H1 (cell line): ENCODE results near the gene C22orf23. TPM values are rescaled to one million over a fixed set of nuclear protein-coding genes. Genes with fewer than 3 reads are reported as not detected.

Experiments used
- CTCF ChIA-PET: fragments of 300-600 bp; sonication (Branson Sonifier 250); formaldehyde crosslinking; loops from one replicate; lab custom pipeline; 2021; ENCODE audit not compliant: partially characterized antibody; lab: Charles Lee
- POLR2A ChIA-PET: fragments of 300-600 bp; sonication (Branson Sonifier 250); formaldehyde crosslinking; loops from one replicate; lab custom pipeline; 2021; ENCODE audit warnings: inconsistent platforms; ENCODE audit not compliant: partially characterized antibody; lab: Charles Lee
- DNase-seq, 2 experiments: peaks; one replicate each; pipeline versions ENCODE4 v3.0.0 to v3.0.0-alpha.2; 2010 to 2022; ENCODE audit warnings: low spot score in 2 of 2, low read depth in 1 of 2, mixed read lengths in 1 of 2
- FAIRE-seq: peaks from 2 replicates; lab custom pipeline; 2011; peaks lifted over from hg19 to GRCh38; lab: Jason Lieb, UNC
- H2AFZ ChIP-seq: 2 replicates; pipeline ENCODE4 v1.8.1; 2012; ENCODE audit warnings: low read length, inconsistent platforms
- H2AK5ac ChIP-seq: 2 replicates; pipeline ENCODE4 v1.6.1; 2013; ENCODE audit warnings: low read depth, low read length
- H2BK120ac ChIP-seq: replicated peaks from 2 replicates; pipeline ENCODE3; 2013; ENCODE audit warnings: low read depth, low read length, inconsistent platforms
- H2BK12ac ChIP-seq: 2 replicates; pipeline ENCODE4 v1.6.1; 2013; ENCODE audit warnings: low read depth, low read length
- H2BK15ac ChIP-seq: 2 replicates; pipeline ENCODE4 v1.6.1; 2013; ENCODE audit warnings: low read length
- H2BK20ac ChIP-seq: 2 replicates; pipeline ENCODE4 v1.6.1; 2013; ENCODE audit warnings: low read length
- H2BK5ac ChIP-seq: 2 replicates; pipeline ENCODE4 v1.6.1; 2013; ENCODE audit warnings: low read depth, low read length
- H3K14ac ChIP-seq: 2 replicates; pipeline ENCODE4 v1.6.1; 2013; ENCODE audit warnings: inconsistent platforms; ENCODE audit not compliant: insufficient read length
- H3K18ac ChIP-seq: 2 replicates; pipeline ENCODE4 v1.6.1; 2013; ENCODE audit warnings: low read length; ENCODE audit errors: extremely low read depth
- H3K23ac ChIP-seq: 2 replicates; pipeline ENCODE4 v1.6.1; 2013; ENCODE audit warnings: inconsistent platforms; ENCODE audit not compliant: insufficient read length
- H3K23me2 ChIP-seq: 2 replicates; pipeline ENCODE4 v1.6.1; 2013; ENCODE audit warnings: low read depth, low read length
- H3K27ac ChIP-seq: 2 replicates; pipeline ENCODE4 v1.6.1; 2011; ENCODE audit warnings: low read depth, low read length, inconsistent platforms
- H3K27me3 ChIP-seq, 4 experiments: replicated peaks in 1 of 4; 1 replicate in 1 of 4; 2 replicates in 3 of 4; pipeline versions ENCODE4 v1.6.1 to v1.8.1; 2011 to 2013; ENCODE audit warnings: low read length in 3 of 4, mild to moderate bottlenecking in 3 of 4, inconsistent platforms in 2 of 4, mixed read lengths in 2 of 4, moderate library complexity in 1 of 4; ENCODE audit not compliant: control insufficient read depth in 3 of 4, insufficient read depth in 3 of 4; ENCODE audit errors: extremely low read depth in 1 of 4
- H3K36me3 ChIP-seq, 4 experiments: 2 replicates each; pipeline versions ENCODE4 v1.6.1 to v1.8.1; 2011 to 2013; ENCODE audit warnings: mild to moderate bottlenecking in 4 of 4, low read length in 3 of 4, moderate library complexity in 2 of 4, control low read depth in 1 of 4, inconsistent platforms in 1 of 4; ENCODE audit not compliant: insufficient read depth in 4 of 4, control insufficient read depth in 2 of 4
- H3K4ac ChIP-seq: replicated peaks from 2 replicates; pipeline ENCODE3; 2013; ENCODE audit warnings: low read length, low read depth, mixed read lengths, inconsistent platforms; ENCODE audit not compliant: insufficient read length
- H3K4me1 ChIP-seq, 4 experiments: replicated peaks in 1 of 4; 1 replicate in 1 of 4; 2 replicates in 3 of 4; pipeline versions ENCODE4 v1.6.1 to v1.8.1; 2011 to 2013; ENCODE audit warnings: low read length in 3 of 4, inconsistent platforms in 2 of 4, mixed read lengths in 1 of 4; ENCODE audit not compliant: insufficient read depth in 4 of 4, control insufficient read depth in 3 of 4
- H3K4me2 ChIP-seq, 2 experiments: 2 replicates each; pipeline versions ENCODE4 v1.6.1 to v1.8.1; 2011 to 2013; ENCODE audit warnings: low read depth in 2 of 2, low read length in 2 of 2, control low read depth in 1 of 2, inconsistent platforms in 1 of 2, mild to moderate bottlenecking in 1 of 2; ENCODE audit not compliant: insufficient read depth in 1 of 2
- H3K4me3 ChIP-seq, 4 experiments: fragments of 200-600, 300-600 bp in 1 of 4; sonication (generic), shearing (Covaris generic), sonication (Bioruptor Twin) in 1 of 4; 2 replicates each; pipeline versions ENCODE4 v1.5.1 to v1.8.1; 2011 to 2016; ENCODE audit warnings: low read length in 4 of 4, low read depth in 3 of 4, control low read depth in 2 of 4, inconsistent platforms in 2 of 4, mild to moderate bottlenecking in 2 of 4, mixed read lengths in 1 of 4, moderate library complexity in 1 of 4; ENCODE audit not compliant: insufficient read depth in 2 of 4; ENCODE audit errors: extremely low read depth in 1 of 4
- H3K56ac ChIP-seq: replicated peaks from 2 replicates; pipeline ENCODE3; 2013; ENCODE audit warnings: low read depth, mild to moderate bottlenecking, mixed read lengths, low read length, inconsistent platforms; ENCODE audit not compliant: insufficient read length
- H3K79me1 ChIP-seq: 2 replicates; pipeline ENCODE4 v1.6.1; 2013; ENCODE audit warnings: low read depth, low read length, control low read depth
- H3K79me2 ChIP-seq, 2 experiments: 2 replicates each; pipeline versions ENCODE4 v1.6.1 to v1.8.1; 2012 to 2013; ENCODE audit warnings: low read length in 2 of 2, mild to moderate bottlenecking in 2 of 2, inconsistent platforms in 1 of 2; ENCODE audit not compliant: insufficient read depth in 2 of 2, control insufficient read depth in 1 of 2
- H3K9ac ChIP-seq, 4 experiments: replicated peaks in 1 of 4; 1 replicate in 1 of 4; 2 replicates in 3 of 4; pipeline versions ENCODE4 v1.6.1 to v1.8.1; 2011 to 2013; ENCODE audit warnings: low read depth in 3 of 4, low read length in 3 of 4, control low read depth in 2 of 4, mild to moderate bottlenecking in 2 of 4, moderate library complexity in 2 of 4, inconsistent platforms in 1 of 4; ENCODE audit errors: extremely low read depth in 1 of 4
- H3K9me3 ChIP-seq, 2 experiments: 2 replicates each; pipeline versions ENCODE4 v1.6.1 to v1.8.1; 2012 to 2013; ENCODE audit warnings: mild to moderate bottlenecking in 2 of 2, moderate library complexity in 2 of 2, control low read depth in 1 of 2, inconsistent platforms in 1 of 2, low read depth in 1 of 2, low read length in 1 of 2, mixed read lengths in 1 of 2; ENCODE audit not compliant: insufficient read depth in 2 of 2
- H4K20me1 ChIP-seq, 2 experiments: replicated peaks in 1 of 2; 2 replicates each; pipeline versions ENCODE3 to v1.8.1; 2011 to 2013; ENCODE audit warnings: inconsistent platforms in 2 of 2, low read length in 2 of 2, mild to moderate bottlenecking in 1 of 2; ENCODE audit not compliant: insufficient read depth in 2 of 2, control insufficient read depth in 1 of 2
- H4K5ac ChIP-seq: 2 replicates; pipeline ENCODE4 v1.6.1; 2013; ENCODE audit warnings: low read length, low read depth, mixed read lengths, inconsistent platforms; ENCODE audit not compliant: insufficient read length
- H4K8ac ChIP-seq: 2 replicates; pipeline ENCODE4 v1.8.0; 2013; ENCODE audit warnings: mild to moderate bottlenecking, moderate library complexity, low read length, inconsistent platforms; ENCODE audit not compliant: insufficient read depth; ENCODE audit errors: extremely low read depth
- H4K91ac ChIP-seq: replicated peaks from 2 replicates; pipeline ENCODE3; 2013; ENCODE audit warnings: low read length, mixed read lengths, inconsistent platforms; ENCODE audit not compliant: insufficient read length
- BCL11A ChIP-seq, 2 experiments: IDR thresholded peaks; one replicate each; pipeline ENCODE4 v1.6.1; 2011; ENCODE audit warnings: low read depth in 2 of 2, low read length in 2 of 2, mild to moderate bottlenecking in 2 of 2
- CTCF ChIP-seq, 3 experiments: IDR thresholded peaks; 1 replicate in 2 of 3; 2 replicates in 1 of 3; pipeline versions ENCODE4 v1.5.1 to v1.6.1; 2011; ENCODE audit warnings: low read length in 3 of 3, mild to moderate bottlenecking in 3 of 3, inconsistent platforms in 2 of 3, low read depth in 1 of 3, moderate library complexity in 1 of 3; ENCODE audit not compliant: insufficient read depth in 1 of 3; ENCODE audit errors: control extremely low read depth in 1 of 3
- EP300 ChIP-seq, 2 experiments: IDR thresholded peaks; 1 replicate in 1 of 2; 2 replicates in 1 of 2; pipeline ENCODE4 v1.6.1; 2011 to 2012; ENCODE audit warnings: low read depth in 2 of 2, low read length in 2 of 2, mild to moderate bottlenecking in 2 of 2, borderline replicate concordance in 1 of 2, inconsistent platforms in 1 of 2, moderate library complexity in 1 of 2
- KDM1A ChIP-seq: fragments of 200-600, 300-600 bp; sonication (generic); IDR thresholded peaks from 2 replicates; pipeline ENCODE4 v1.7.1; 2016; ENCODE audit warnings: mild to moderate bottlenecking, low read length, borderline replicate concordance
- KDM4A ChIP-seq: IDR thresholded peaks from one replicate; pipeline ENCODE4 v1.7.1; 2012; ENCODE audit warnings: low read depth, mild to moderate bottlenecking, moderate library complexity, low read length, inconsistent platforms; ENCODE audit not compliant: severe bottlenecking
- RNF2 ChIP-seq: fragments of 200-900, 300-1000 bp; sonication (generic); IDR thresholded peaks from 2 replicates; pipeline ENCODE4 v1.7.1; 2016; ENCODE audit warnings: borderline replicate concordance, low read depth, mild to moderate bottlenecking, antibody characterized with exemption, low read length; ENCODE audit not compliant: poor library complexity, severe bottlenecking; ENCODE audit errors: missing control alignments
- SP1 ChIP-seq: IDR thresholded peaks from 2 replicates; pipeline ENCODE4 v1.6.1; 2011; ENCODE audit warnings: low read depth, low read length
- WGBS, 2 experiments: shearing (Covaris generic) in 1 of 2; methylation state at CpG; one replicate each; pipeline versions ENCODE4 v1.1.6 to v1.1.7; 2013 to 2015; ENCODE audit warnings: low lambda C conversion rate in 2 of 2, mixed read lengths in 2 of 2, inconsistent platforms in 1 of 2, low coverage in 1 of 2, missing lambda C conversion rate in 1 of 2; ENCODE audit not compliant: insufficient replicate concordance in 2 of 2, insufficient coverage in 1 of 2, insufficient read length in 1 of 2; ENCODE audit errors: extremely low coverage in 1 of 2, missing lambda C conversion rate in 1 of 2; 5-methylcytosine and 5-hydroxymethylcytosine counted together
- polyA plus RNA-seq, 7 experiments: library from polyadenylated mRNA; depleted of rRNA in 3 of 7; stranded (reverse) in 5 of 7; unstranded in 2 of 7; fragments of >200 nt in 5 of 7; fragments of 200-250 nt in 2 of 7; gene quantifications; 1 replicate in 5 of 7; 2 replicates in 1 of 7; 4 replicates in 1 of 7; pipeline versions ENCODE4 v1.2.1 to v1.2.3, GENCODE V29; 2011 to 2013; ENCODE audit warnings: missing spikeins in 2 of 7, mixed read lengths in 2 of 7
- total RNA-seq: library from RNA; stranded (reverse); fragmentation: NEBNext Ultra II Directional; extraction: Animal tissue kit (Norgen Biotek cat#: 25700); gene quantifications from 2 replicates; pipeline ENCODE4 v1.2.1, GENCODE V29; 2021

The C22orf23 gene
- total and polyA plus RNA-seq, 2 of the 8 experiments (the other 6 are each of a cell fraction or from before 2014, with no cell fraction given) = 0.50 to 0.54 TPM

GRCh38 chr22:37996515-37997246, 43.3 kb upstream of the C22orf23 start:
- Histone ChIP-seq H2BK20ac (no peak overlapping the region), H2BK120ac (no peak overlapping the region), H3K9ac (no peak overlapping the region), H4K20me1 (no peaks in the 10 kb centered on the region), H3K56ac (no peak overlapping the region), H3K27ac (no peak overlapping the region), H2AK5ac (no peak overlapping the region), H3K4me2 (no peak overlapping the region), H3K23ac (no peak overlapping the region), H3K4ac (no peak overlapping the region), H2BK5ac (no peak overlapping the region; the same call in 1 of the 2 replicates), H3K23me2 (no peaks in the 10 kb centered on the region), H4K8ac (no peak overlapping the region), H3K79me2 (no peaks in the 10 kb centered on the region), H3K4me3 (no peak overlapping the region), H4K91ac (no peak overlapping the region), H3K27me3 (no peaks in the 10 kb centered on the region; a peak in 1 of 7 replicates), H2BK12ac (no peak overlapping the region; the same call in 1 of the 2 replicates), H3K14ac (no peak overlapping the region), H3K4me1 (peaks cover 0 to 23% (median 8%) of the 10 kb centered on the region in 4 experiments; a peak in 5 of 7 replicates), H3K9me3 (no peaks in the 10 kb centered on the region), H2AFZ (no peak overlapping the region), H3K79me1 (no peaks in the 10 kb centered on the region), H2BK15ac (peak overlapping the region; percentile 81; the same call in 1 of the 2 replicates), H3K18ac (no peak overlapping the region), H4K5ac (no peak overlapping the region), H3K36me3 (no peaks in the 10 kb centered on the region)
- ChIA-PET CTCF (interaction anchor here (0.7 to 4.3 kb wide), 7 partner anchors 13 to 700 kb away, joined by 3 to 20 read pairs (median 4); partner anchors contain the start of gene SOX10), POLR2A (interaction anchor here (1.5 to 2.7 kb wide), 2 partner anchors 10 to 12 kb away, joined by 6 to 8 read pairs; partner anchors contain the start of gene SOX10)
- DNase-seq (no peak), FAIRE-seq (no peak)
- 90% methylated on average over 8 of the region's 8 CpGs; no CpG with 5 or more reads in 1 of the 2 experiments for WGBS, 2 experiments
- TF ChIP-seq KDM1A = no peak
- no peak for TF ChIP-seq RNF2
- TF ChIP-seq CTCF (IDR thresholded peaks at IDR 0.05; ENCODE audit: control extremely low read depth in 1 of 3, insufficient read depth in 1 of 3, low read depth in 1 of 3, low read length in 3 of 3) = peak in 1 of 3 experiments; percentile 6; a peak in 1 of 4 replicates
- no peak for TF ChIP-seq BCL11A (IDR thresholded peaks at IDR 0.05; ENCODE audit: low read depth in 2 of 2, low read length in 2 of 2)
- no peak for TF ChIP-seq EP300 (IDR thresholded peaks at IDR 0.05; ENCODE audit: borderline replicate concordance in 1 of 2, low read depth in 2 of 2, low read length in 2 of 2)
- no peak for TF ChIP-seq KDM4A
- TF ChIP-seq SP1 = no peak
